Progenitor cell of endocrine pancreas (in vitro differentiated cells): ENCODE data around the gene ANGPT4. TPM values are rescaled to one million over a fixed set of nuclear protein-coding genes. Genes with fewer than 3 reads are reported as not detected.
"Not testable (repeated sequence)": the region's sequence is repeated elsewhere in the genome, so short reads cannot be mapped to it uniquely, and the experiment has no call there.

ENCODE experiments used
- DNase-seq: peaks from one replicate; pipeline ENCODE4 v3.0.0; 2021; ENCODE audit warnings: low spot score; ENCODE audit not compliant: unreplicated experiment
- H3K27ac Mint-ChIP-seq: 2 replicates; pipeline ENCODE4 v1.8.0; 2021; ENCODE audit warnings: mild to moderate bottlenecking, moderate library complexity, mixed read lengths
- H3K27me3 Mint-ChIP-seq: 2 replicates; pipeline ENCODE4 v1.8.0; 2021; ENCODE audit warnings: mixed read lengths
- H3K36me3 Mint-ChIP-seq: 2 replicates; pipeline ENCODE4 v1.8.0; 2022; ENCODE audit warnings: mixed read lengths; ENCODE audit not compliant: insufficient read depth
- H3K4me1 Mint-ChIP-seq: 2 replicates; pipeline ENCODE4 v1.8.0; 2021; ENCODE audit warnings: low read depth, mixed read lengths
- H3K4me3 Mint-ChIP-seq: 2 replicates; pipeline ENCODE4 v1.8.0; 2021; ENCODE audit warnings: low read depth, mild to moderate bottlenecking, moderate library complexity, mixed read lengths
- H3K9me3 Mint-ChIP-seq: 2 replicates; pipeline ENCODE4 v1.8.0; 2021; ENCODE audit warnings: low read depth, mixed read lengths
- total RNA-seq: library from RNA; stranded (reverse); gene quantifications from 2 replicates; pipeline ENCODE4 v1.2.1, GENCODE V29; 2021
- TF ChIP-seq, protein P1 (sequence below): fragments of 200-600 bp; sonication (generic); IDR thresholded peaks from one replicate; pipeline ENCODE4 v1.5.0; 2021; ENCODE audit warnings: antibody characterized with exemption, mild to moderate bottlenecking; ENCODE audit not compliant: unreplicated experiment

ANGPT4 gene
- total RNA-seq, 1 donor from 2014 or later: not detected

DNA sequence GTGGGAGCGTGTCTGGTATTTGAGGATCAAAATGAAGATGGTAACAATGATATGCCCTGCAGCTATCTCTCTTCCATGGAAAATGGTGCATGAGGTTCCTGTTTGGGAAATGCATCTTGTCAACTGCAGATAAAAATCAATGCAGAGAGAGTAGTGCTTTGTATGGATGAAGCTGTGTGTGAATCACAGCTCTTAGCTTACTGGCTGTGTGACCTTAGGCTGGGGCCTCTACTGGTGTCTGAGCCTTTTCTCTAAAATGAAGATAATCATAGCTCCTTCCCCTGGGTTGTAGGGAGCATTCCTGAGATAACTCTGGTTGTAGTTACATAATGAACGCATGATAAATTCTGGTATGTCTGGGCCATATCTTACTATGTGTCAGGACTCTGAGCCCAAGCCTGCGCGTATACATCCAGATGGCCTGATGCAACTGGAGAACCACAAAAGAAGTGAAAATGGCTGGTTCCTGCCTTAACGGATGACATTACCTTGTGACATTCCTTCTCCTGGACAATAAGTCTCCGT lies 19.6 kb downstream of the ANGPT4 start:
- Mint-ChIP-seq H3K4me1 (no peaks in the 10 kb centered on the region), H3K27me3 (peaks cover 19% of the 10 kb centered on the region), H3K9me3 (peaks cover 7% of the 10 kb centered on the region), H3K27ac (no peak overlapping the region), H3K4me3 (no peak overlapping the region), H3K36me3 (no peaks in the 10 kb centered on the region)
- no peak for DNase-seq
- TF ChIP-seq, protein P1, sequence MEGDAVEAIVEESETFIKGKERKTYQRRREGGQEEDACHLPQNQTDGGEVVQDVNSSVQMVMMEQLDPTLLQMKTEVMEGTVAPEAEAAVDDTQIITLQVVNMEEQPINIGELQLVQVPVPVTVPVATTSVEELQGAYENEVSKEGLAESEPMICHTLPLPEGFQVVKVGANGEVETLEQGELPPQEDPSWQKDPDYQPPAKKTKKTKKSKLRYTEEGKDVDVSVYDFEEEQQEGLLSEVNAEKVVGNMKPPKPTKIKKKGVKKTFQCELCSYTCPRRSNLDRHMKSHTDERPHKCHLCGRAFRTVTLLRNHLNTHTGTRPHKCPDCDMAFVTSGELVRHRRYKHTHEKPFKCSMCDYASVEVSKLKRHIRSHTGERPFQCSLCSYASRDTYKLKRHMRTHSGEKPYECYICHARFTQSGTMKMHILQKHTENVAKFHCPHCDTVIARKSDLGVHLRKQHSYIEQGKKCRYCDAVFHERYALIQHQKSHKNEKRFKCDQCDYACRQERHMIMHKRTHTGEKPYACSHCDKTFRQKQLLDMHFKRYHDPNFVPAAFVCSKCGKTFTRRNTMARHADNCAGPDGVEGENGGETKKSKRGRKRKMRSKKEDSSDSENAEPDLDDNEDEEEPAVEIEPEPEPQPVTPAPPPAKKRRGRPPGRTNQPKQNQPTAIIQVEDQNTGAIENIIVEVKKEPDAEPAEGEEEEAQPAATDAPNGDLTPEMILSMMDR: no peak

DNA sequence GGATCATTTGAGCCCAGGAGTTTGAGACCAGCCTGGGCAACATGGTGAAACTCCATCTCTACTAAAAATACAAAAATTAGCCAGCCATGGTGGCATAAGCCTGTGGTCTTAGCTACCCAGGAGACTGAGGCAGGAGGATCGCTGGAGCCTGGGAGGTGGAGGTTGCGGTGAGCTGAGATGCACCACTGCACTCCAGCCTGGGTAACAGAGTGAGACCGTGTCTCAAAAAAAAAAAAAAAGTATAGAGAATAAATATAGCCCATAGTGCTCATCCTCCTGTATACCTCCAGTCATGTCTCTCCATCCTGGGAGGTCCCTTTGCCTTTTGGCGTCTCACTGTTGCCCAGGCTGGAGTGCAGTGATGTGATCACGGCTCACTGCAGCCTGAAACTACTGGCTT lies 23.8 kb downstream of the ANGPT4 start:
- H3K4me1 Mint-ChIP-seq, H3K36me3 Mint-ChIP-seq, H3K4me3 Mint-ChIP-seq, H3K27ac Mint-ChIP-seq, H3K9me3 Mint-ChIP-seq, DNase-seq: not testable (repeated sequence)
- peaks cover 21% of the 10 kb centered on the region for H3K27me3 Mint-ChIP-seq

DNA sequence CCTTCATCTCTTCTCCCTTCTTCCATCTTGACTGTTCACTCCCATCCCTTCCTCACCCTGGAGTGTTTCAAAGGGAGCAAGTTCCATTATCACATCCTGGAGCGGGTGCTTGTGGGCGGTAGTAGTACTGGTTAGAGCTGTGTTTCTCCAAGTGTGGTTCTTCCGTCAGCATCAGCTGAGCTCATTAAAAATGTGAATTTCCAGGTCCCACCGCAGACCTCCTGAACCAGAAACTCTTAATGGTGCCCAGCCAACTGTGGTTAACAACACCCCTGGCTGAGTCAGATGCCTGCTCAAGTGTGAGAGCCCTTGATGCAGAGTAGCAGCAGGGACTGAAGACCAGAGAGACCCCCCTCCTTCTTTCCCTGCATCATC lies 24.4 kb downstream of the ANGPT4 start:
- Mint-ChIP-seq H3K4me1 (no peaks in the 10 kb centered on the region), H3K36me3 (no peaks in the 10 kb centered on the region), H3K27ac (no peak overlapping the region), H3K9me3 (peaks cover 3% of the 10 kb centered on the region), H3K4me3 (no peak overlapping the region), H3K27me3 (peaks cover 22% of the 10 kb centered on the region)
- DNase-seq: no peak
- TF ChIP-seq, protein P1: no peak

DNA sequence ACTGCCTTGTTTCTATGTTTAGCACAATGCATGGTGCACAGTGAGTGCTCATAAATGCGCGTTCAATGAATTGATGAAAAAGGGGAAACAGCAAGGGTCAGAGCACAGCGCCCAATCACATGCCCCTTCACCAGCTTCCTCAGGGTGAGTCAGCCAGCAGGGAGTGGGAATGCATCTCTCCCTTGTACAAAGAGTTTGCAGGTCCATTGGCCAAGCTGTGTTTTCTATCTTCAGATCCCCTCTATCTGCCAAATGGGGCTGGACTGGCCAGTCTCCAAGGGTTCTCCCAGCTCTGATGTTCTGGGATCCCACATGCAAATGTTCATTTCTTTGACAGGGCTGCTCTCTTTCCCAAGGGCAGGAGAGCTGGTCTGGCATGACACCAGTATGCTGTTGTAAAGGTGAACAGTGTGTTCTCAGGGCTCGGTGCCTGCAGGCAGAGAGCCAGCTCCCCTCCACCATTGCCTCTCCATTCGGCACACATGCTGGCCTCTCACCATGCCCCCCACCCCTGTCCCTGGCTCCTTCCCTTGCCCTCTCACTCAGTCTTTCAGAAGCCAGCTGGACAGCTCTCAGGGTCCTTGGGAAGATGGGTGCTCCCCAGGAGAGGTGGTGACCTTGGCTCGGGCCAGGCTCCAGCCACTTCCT lies 25.0 kb downstream of the ANGPT4 start:
- no peak overlapping the region for H3K4me3 Mint-ChIP-seq
- H3K36me3 Mint-ChIP-seq: no peaks in the 10 kb centered on the region
- H3K27ac Mint-ChIP-seq: no peak overlapping the region
- peaks cover 2% of the 10 kb centered on the region for H3K9me3 Mint-ChIP-seq
- no peak for DNase-seq
- TF ChIP-seq, protein P1: no peak
- H3K4me1 Mint-ChIP-seq: no peaks in the 10 kb centered on the region
- H3K27me3 Mint-ChIP-seq: peaks cover 27% of the 10 kb centered on the region

DNA sequence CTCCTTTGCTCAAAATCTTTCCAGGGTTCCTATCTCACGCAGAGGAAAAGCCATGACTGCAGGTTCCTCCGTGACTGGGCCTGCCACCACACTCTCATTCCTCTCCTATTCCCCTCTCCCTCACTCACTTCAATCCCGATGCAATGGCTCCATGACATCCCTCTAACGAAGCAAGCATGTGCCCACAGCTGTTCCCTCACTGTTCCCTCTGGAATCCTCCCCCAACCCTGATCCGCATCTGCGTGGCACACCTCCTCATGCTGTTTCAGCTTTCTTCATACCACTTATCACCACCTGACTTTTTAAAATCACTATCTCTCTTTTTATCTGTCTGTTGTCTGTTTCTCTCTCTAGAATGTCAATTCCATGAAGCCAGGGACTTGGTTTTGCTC lies 25.5 kb downstream of the ANGPT4 start:
- Mint-ChIP-seq H3K9me3 (no peaks in the 10 kb centered on the region), H3K27ac (no peak overlapping the region), H3K4me3 (no peak overlapping the region), H3K36me3 (no peaks in the 10 kb centered on the region), H3K4me1 (no peaks in the 10 kb centered on the region), H3K27me3 (peaks cover 32% of the 10 kb centered on the region)
- DNase-seq: no peak
- TF ChIP-seq, protein P1: no peak

DNA sequence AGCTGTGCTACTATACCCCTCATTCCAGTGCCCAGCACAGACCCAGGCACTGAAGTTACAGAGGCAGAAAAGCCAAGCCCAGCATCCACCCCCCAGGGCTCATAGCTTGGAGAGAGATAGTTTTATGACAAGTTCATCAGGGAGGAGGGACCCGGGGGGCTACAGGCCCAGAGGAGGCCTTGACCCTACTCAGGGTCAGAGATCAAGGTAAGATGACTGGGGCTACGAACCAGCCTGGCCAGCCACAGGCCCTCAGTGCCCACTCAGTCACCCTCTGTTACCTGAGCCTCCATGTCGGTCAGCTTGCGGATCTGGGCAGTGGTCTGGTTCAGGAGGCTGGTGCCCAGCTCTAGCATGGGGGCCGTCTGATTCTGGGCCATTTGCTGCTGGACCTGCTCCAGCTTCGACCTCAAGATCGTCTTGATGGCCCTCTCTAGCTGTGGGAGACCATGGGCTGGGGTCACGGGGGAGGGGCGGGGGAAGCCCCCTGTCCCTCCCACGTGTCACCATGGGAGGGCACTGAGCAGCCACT lies 26.1 kb downstream of the ANGPT4 start:
- Mint-ChIP-seq H3K9me3 (no peaks in the 10 kb centered on the region), H3K4me1 (peaks cover 1% of the 10 kb centered on the region), H3K27ac (no peak overlapping the region), H3K27me3 (peaks cover 39% of the 10 kb centered on the region), H3K36me3 (no peaks in the 10 kb centered on the region), H3K4me3 (no peak overlapping the region)
- TF ChIP-seq, protein P1: no peak
- no peak for DNase-seq
